Epithelial cell of proximal tubule (primary cell): ENCODE results near the gene LAMA2. TPM values are rescaled to one million over a fixed set of nuclear protein-coding genes. Genes with fewer than 3 reads are reported as not detected.

ENCODE experiments used
- DNase-seq: peaks from one replicate; pipeline ENCODE4 v3.0.0-alpha.2; 2011; ENCODE audit warnings: low read depth
- H3K4me3 ChIP-seq: 2 replicates; pipeline ENCODE4 v1.5.1; 2011; ENCODE audit warnings: low read depth, mild to moderate bottlenecking, low read length
- total RNA-seq: library from RNA; depleted of rRNA; stranded (reverse); fragments of >200 nt; gene quantifications from 2 replicates; pipeline ENCODE4 v1.2.3, GENCODE V29; 2015
- TF ChIP-seq, protein P1 (sequence below): conservative IDR thresholded peaks from 2 replicates; pipeline ENCODE4 v1.5.1; 2012; ENCODE audit warnings: low read depth, mild to moderate bottlenecking, low read length

The LAMA2 gene
- total RNA-seq, 1 donor from 2014 or later = 0.69 TPM

DNA sequence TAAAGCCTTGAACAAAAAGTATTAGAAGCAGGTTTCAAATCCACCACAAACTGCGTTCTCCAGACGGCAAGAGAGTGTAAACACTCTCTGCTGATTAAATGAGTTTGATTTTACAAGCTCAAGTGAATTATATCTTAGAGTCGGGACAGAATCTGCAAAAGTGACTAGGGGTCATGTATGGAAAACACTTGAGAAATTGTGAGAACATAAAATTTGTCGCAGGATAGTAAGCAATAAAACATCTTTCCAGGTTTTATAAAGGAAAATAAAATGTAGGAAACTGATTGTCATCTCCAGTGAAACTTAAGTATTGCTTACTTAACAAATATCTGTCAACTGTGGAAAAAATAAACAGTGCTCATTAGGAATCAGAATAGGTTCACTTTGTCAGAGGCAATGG lies 452.9 kb downstream of the LAMA2 start:
- TF ChIP-seq, protein P1, sequence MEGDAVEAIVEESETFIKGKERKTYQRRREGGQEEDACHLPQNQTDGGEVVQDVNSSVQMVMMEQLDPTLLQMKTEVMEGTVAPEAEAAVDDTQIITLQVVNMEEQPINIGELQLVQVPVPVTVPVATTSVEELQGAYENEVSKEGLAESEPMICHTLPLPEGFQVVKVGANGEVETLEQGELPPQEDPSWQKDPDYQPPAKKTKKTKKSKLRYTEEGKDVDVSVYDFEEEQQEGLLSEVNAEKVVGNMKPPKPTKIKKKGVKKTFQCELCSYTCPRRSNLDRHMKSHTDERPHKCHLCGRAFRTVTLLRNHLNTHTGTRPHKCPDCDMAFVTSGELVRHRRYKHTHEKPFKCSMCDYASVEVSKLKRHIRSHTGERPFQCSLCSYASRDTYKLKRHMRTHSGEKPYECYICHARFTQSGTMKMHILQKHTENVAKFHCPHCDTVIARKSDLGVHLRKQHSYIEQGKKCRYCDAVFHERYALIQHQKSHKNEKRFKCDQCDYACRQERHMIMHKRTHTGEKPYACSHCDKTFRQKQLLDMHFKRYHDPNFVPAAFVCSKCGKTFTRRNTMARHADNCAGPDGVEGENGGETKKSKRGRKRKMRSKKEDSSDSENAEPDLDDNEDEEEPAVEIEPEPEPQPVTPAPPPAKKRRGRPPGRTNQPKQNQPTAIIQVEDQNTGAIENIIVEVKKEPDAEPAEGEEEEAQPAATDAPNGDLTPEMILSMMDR = no peak
- no peak overlapping the region for H3K4me3 ChIP-seq
- no peak for DNase-seq

DNA sequence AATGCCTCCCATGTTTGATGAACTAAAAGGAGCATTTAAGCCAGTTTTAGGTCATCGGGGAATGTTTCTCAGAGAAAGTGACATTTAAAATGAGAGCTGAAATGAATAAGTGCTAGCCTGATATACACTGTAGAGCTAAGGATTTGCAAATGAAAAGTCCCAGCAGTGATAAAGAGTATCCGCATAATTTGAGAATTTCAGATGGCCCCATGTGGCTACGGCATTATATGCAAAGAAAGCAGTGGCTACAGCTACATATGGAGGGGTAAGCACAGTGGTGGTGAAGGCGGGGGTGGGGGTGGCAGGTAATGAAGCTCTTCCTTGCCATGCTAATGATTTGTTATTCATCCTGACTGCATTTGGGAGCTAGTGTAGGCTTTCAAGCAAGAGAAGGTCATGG lies 455.7 kb downstream of the LAMA2 start:
- no peak for DNase-seq
- TF ChIP-seq, protein P1 = no peak
- H3K4me3 ChIP-seq = no peak overlapping the region

DNA sequence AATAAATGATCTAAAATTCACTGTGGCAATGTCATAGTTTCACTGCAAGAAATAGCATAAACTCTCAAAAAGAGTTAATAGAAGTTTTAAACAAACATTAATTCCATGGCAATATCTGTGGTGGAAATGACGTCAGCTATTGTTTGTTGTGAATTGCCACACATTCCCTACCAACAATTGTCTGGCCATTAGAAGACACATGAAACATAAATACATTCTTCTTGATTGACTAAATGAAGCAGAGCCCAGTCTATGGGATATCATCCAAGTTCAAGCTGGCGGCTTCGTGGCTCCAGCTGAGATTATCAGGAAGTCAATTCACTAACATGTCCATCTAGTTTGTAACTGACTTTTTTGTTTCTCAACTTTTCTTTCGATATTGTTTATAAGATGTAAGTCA lies 458.0 kb downstream of the LAMA2 start:
- DNase-seq = no peak
- TF ChIP-seq, protein P1 = no peak
- H3K4me3 ChIP-seq = no peak overlapping the region

DNA sequence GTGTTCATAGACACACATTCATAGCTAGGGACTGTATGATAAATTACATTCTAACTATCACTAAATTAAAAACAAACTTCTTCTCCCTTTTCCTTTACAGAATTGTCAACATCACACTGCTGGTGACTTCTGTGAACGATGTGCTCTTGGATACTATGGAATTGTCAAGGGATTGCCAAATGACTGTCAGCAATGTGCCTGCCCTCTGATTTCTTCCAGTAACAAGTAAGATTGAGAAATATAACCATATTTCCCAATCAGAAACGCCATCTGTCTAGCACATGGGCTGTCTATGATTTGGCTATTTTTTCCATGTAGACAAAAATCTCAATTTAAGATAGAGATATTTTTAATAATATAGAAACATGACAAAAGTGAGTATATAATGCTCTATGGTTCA lies 459.3 kb downstream of the LAMA2 start:
- DNase-seq = no peak
- H3K4me3 ChIP-seq = no peak overlapping the region
- TF ChIP-seq, protein P1 = no peak

DNA sequence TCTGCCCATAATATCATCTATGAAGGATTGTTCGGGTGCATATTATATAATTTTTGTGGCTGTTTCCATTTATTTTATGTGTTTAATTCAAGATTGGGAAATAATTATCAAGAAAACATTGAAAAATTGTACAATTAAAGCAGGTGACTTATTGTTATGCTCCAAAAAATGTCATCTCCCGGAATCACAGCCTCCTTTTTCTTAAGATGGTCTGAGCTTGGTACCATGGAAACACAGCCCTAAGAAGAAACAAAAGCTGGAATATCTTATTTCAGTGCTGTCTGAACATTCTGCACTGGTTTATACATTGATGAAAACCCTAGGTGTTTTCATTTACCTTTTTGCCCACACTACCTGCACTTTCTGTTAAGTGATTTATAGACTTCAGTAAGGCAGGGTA lies 459.9 kb downstream of the LAMA2 start:
- H3K4me3 ChIP-seq = no peak overlapping the region

DNA sequence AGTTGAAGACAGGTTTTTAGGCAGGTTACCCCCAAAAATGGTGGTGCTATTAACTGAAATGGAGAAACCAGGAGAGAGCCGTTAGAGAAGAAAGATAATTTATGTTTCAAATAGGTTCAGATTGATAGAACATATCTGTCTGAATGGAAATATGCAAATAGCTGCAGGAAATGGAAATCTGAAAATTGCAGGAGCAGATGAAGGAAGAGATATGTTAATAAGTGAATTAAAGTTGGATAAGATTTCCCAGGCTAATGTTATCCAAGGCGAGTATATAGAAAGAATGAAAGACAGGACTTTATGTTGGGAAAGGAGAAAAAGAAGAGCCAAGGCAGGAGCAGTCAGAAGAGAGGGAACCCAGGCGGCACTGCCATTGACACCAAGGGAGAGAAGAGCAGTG lies 461.4 kb downstream of the LAMA2 start:
- H3K4me3 ChIP-seq = no peak overlapping the region
- TF ChIP-seq, protein P1 = no peak

More for the DNA sequence above, 459.9 kb downstream of the LAMA2 start:
- TF ChIP-seq, protein P1 = no peak
- DNase-seq = no peak

DNA sequence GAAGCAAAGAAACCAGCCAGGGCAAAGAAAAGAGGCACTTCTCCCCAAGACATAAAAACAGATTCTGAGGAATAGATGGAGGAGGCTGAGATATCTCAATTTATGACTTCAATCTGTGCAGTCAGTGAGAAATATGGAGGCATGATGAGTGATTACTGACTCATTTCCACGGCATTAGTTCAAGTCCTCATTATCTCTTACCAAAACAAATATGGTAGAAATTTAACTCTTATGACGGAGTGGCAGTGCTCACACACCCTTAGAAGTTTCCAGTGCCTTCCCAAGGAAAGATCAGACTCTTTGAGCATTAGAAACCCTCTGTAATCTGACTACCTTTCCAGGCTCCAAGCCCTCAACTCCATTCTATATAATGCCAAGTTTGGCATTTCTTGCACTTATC lies 463.0 kb downstream of the LAMA2 start:
- TF ChIP-seq, protein P1 = no peak
- DNase-seq = no peak
- H3K4me3 ChIP-seq = no peak overlapping the region

More for the DNA sequence above, 461.4 kb downstream of the LAMA2 start:
- DNase-seq = no peak
